Hematopoietic multipotent progenitor cell treated with erythropoietin and hydrocortisone succinate and interleukin-3 and kit ligand, for 4 days (in vitro differentiated cells): Measurements from ENCODE around the gene LYPD5.
"Not testable (repeated sequence)": the region's sequence is repeated elsewhere in the genome, so short reads cannot be mapped to it uniquely, and the experiment has no call there.

Experiments used
- DNase-seq: peaks from one replicate; pipeline ENCODE4 v3.0.0-alpha.2; 2015

LYPD5 gene

GRCh38 chr19:43776286-43776685, 26.0 kb downstream of the LYPD5 start:
- no peak for DNase-seq

- DNase-seq = no peak
These were observed 26.9 kb downstream of the LYPD5 start for GRCh38 chr19:43775299-43775890.

GRCh38 chr19:43774940-43775258, 27.3 kb downstream of the LYPD5 start:
- DNase-seq = not testable (repeated sequence)

- DNase-seq = peak; percentile 95
These were observed 27.9 kb downstream of the LYPD5 start for GRCh38 chr19:43774103-43774939.

GRCh38 chr19:43773725-43774102, 28.5 kb downstream of the LYPD5 start:
- no peak for DNase-seq

- DNase-seq = no peak
These were observed 33.0 kb downstream of the LYPD5 start for GRCh38 chr19:43769256-43769655.

- peak; percentile 67 for DNase-seq
These were observed 33.8 kb downstream of the LYPD5 start for GRCh38 chr19:43768273-43769050.

- no peak for DNase-seq
These were observed 34.4 kb downstream of the LYPD5 start for GRCh38 chr19:43767818-43768217.

GRCh38 chr19:43767316-43767715, 34.9 kb downstream of the LYPD5 start:
- DNase-seq = no peak

- no peak for DNase-seq
These were observed 35.5 kb downstream of the LYPD5 start for GRCh38 chr19:43766755-43767043.

- no peak for DNase-seq
These were observed 37.0 kb downstream of the LYPD5 start for GRCh38 chr19:43765109-43765876.

- DNase-seq = not testable (repeated sequence)
These were observed 37.6 kb downstream of the LYPD5 start for GRCh38 chr19:43764684-43765083.

- DNase-seq = no peak
These were observed 38.7 kb downstream of the LYPD5 start for GRCh38 chr19:43763473-43763939.

- DNase-seq = no peak
These were observed 39.4 kb downstream of the LYPD5 start for GRCh38 chr19:43762814-43763213.

- DNase-seq = no peak
These were observed 41.3 kb downstream of the LYPD5 start for GRCh38 chr19:43760941-43761340.

GRCh38 chr19:43759515-43759914, 42.7 kb downstream of the LYPD5 start:
- no peak for DNase-seq

- peak; percentile 95 for DNase-seq
These were observed 46.9 kb downstream of the LYPD5 start for GRCh38 chr19:43755256-43755801.

- DNase-seq = peak; percentile 99
These were observed 47.6 kb downstream of the LYPD5 start, which contains the start of gene SMG9 for GRCh38 chr19:43754503-43755255. TSS of gene SMG9 (minus strand) at chr19:43754962. CDS start at chr19:43750741, 4,221 bp downstream.

GRCh38 chr19:43754253-43754502, 48.1 kb downstream of the LYPD5 start:
- no peak for DNase-seq

- DNase-seq = no peak
These were observed 49.9 kb downstream of the LYPD5 start for GRCh38 chr19:43752287-43752875.

GRCh38 chr19:43751466-43752220, 50.6 kb downstream of the LYPD5 start:
- no peak for DNase-seq
